ENCODE measurements around the gene PILRB.
"Not testable (repeated sequence)": the region's sequence is repeated elsewhere in the genome, so short reads cannot be mapped to it uniquely, and the experiment has no call there.

Gene PILRB

GRCh38 chr7:100358027-100358856, at the start of gene PILRB:
Gene PILRB (plus strand): TSS chr7:100358117. CDS start chr7:100358303, 186 bp downstream.
- DNase-seq = no peak

GRCh38 chr7:100318329-100318728, 39.6 kb upstream of the PILRB start:
- DNase-seq = not testable (repeated sequence)

- DNase-seq = not testable (repeated sequence)
Observed at GRCh38 chr7:100321648-100322047, 36.3 kb upstream of the PILRB start.

GRCh38 chr7:100324194-100324593, 33.7 kb upstream of the PILRB start:
- DNase-seq = not testable (repeated sequence)

GRCh38 chr7:100325671-100326070, 32.2 kb upstream of the PILRB start:
- DNase-seq = not testable (repeated sequence)

GRCh38 chr7:100326914-100327313, 31.0 kb upstream of the PILRB start:
- DNase-seq = not testable (repeated sequence)

GRCh38 chr7:100335566-100336466, 22.1 kb upstream of the PILRB start:
- DNase-seq = peak; percentile 80

- DNase-seq = not testable (repeated sequence)
Observed at GRCh38 chr7:100338083-100338696, 19.7 kb upstream of the PILRB start.

- DNase-seq = not testable (repeated sequence)
Observed at GRCh38 chr7:100341286-100341685, 16.6 kb upstream of the PILRB start.

GRCh38 chr7:100342765-100343164, 15.2 kb upstream of the PILRB start:
- DNase-seq = no peak

- DNase-seq = not testable (repeated sequence)
Observed at GRCh38 chr7:100344124-100344559, 13.8 kb upstream of the PILRB start.

GRCh38 chr7:100344560-100345287, 13.2 kb upstream of the PILRB start:
- not testable (repeated sequence) for DNase-seq

- DNase-seq = not testable (repeated sequence)
Observed at GRCh38 chr7:100345288-100345672, 12.6 kb upstream of the PILRB start.

GRCh38 chr7:100346921-100347320, 11.0 kb upstream of the PILRB start:
- DNase-seq = no peak

GRCh38 chr7:100348805-100349204, 9.1 kb upstream of the PILRB start:
- no peak for DNase-seq

GRCh38 chr7:100349757-100350156, 8.2 kb upstream of the PILRB start:
- no peak for DNase-seq

GRCh38 chr7:100351657-100352058, 6.3 kb upstream of the PILRB start:
- DNase-seq = no peak

- DNase-seq = not testable (repeated sequence)
Observed at GRCh38 chr7:100352230-100352781, 5.6 kb upstream of the PILRB start.

- no peak for DNase-seq
Observed at GRCh38 chr7:100352984-100353684, 4.8 kb upstream of the PILRB start.

- no peak for DNase-seq
Observed at GRCh38 chr7:100353685-100354330, 4.1 kb upstream of the PILRB start.

Measured in GOT3 (cell line).